Nephron progenitor cell (in vitro differentiated cells): ENCODE results near the gene KIF7.
A peak's percentile ranks its signal among the peaks of the same experiment; 100 is the strongest.

ENCODE experiments used
- DNase-seq: peaks from one replicate; pipeline ENCODE4 v3.0.0; 2021
- H3K27ac Mint-ChIP-seq: 2 replicates; pipeline ENCODE4 v1.8.0; 2021; ENCODE audit warnings: mild to moderate bottlenecking, moderate library complexity, mixed read lengths
- H3K27me3 Mint-ChIP-seq: 2 replicates; pipeline ENCODE4 v1.8.0; 2021; ENCODE audit warnings: mild to moderate bottlenecking, low read depth, mixed read lengths; ENCODE audit not compliant: poor library complexity
- H3K36me3 Mint-ChIP-seq: 2 replicates; pipeline ENCODE4 v1.8.0; 2021; ENCODE audit warnings: low read depth, mixed read lengths
- H3K4me1 Mint-ChIP-seq: 2 replicates; pipeline ENCODE4 v1.8.0; 2021; ENCODE audit warnings: mixed read lengths
- H3K4me3 Mint-ChIP-seq: 2 replicates; pipeline ENCODE4 v1.8.0; 2021; ENCODE audit warnings: mild to moderate bottlenecking, moderate library complexity, mixed read lengths
- H3K9me3 Mint-ChIP-seq: 2 replicates; pipeline ENCODE4 v1.8.0; 2021; ENCODE audit warnings: mild to moderate bottlenecking, moderate library complexity, mixed read lengths
- CTCF ChIP-seq: fragments of 200-600 bp; sonication (generic); IDR thresholded peaks from 2 replicates; pipeline ENCODE4 v1.5.0; 2021; ENCODE audit warnings: antibody characterized with exemption

The KIF7 gene

GRCh38 chr15:89679212-89679611 lies 23.9 kb upstream of the KIF7 start, which contains the start of gene PLIN1:
PLIN1 (minus strand) TSS chr15:89679367; CDS start chr15:89677489, 1,878 bp downstream.
- no peaks in the 10 kb centered on the region for H3K9me3 Mint-ChIP-seq
- H3K27me3 Mint-ChIP-seq = peaks cover 35% of the 10 kb centered on the region
- peak within 1 kb of the TSS; percentile 37 for H3K27ac Mint-ChIP-seq
- peaks cover 8% of the 10 kb centered on the region for H3K36me3 Mint-ChIP-seq
- H3K4me1 Mint-ChIP-seq = peaks cover 23% of the 10 kb centered on the region
- DNase-seq = no peak
- no peak for TF ChIP-seq CTCF
- H3K4me3 Mint-ChIP-seq = no peak within 1 kb of the TSS

- H3K36me3 Mint-ChIP-seq = no peaks in the 10 kb centered on the region
- H3K4me1 Mint-ChIP-seq = peaks cover 32% of the 10 kb centered on the region
- H3K4me3 Mint-ChIP-seq = no peak overlapping the region
- H3K27me3 Mint-ChIP-seq = peaks cover 32% of the 10 kb centered on the region
- H3K9me3 Mint-ChIP-seq = no peaks in the 10 kb centered on the region
- no peak for DNase-seq
- TF ChIP-seq CTCF = no peak
- H3K27ac Mint-ChIP-seq = no peak overlapping the region
Observed at GRCh38 chr15:89677381-89677780, 22.1 kb upstream of the KIF7 start.

- no peaks in the 10 kb centered on the region for H3K9me3 Mint-ChIP-seq
- peaks cover 30% of the 10 kb centered on the region for H3K4me1 Mint-ChIP-seq
- TF ChIP-seq CTCF = no peak
- no peak for DNase-seq
- peaks cover 25% of the 10 kb centered on the region for H3K27me3 Mint-ChIP-seq
- no peaks in the 10 kb centered on the region for H3K36me3 Mint-ChIP-seq
- no peak overlapping the region for H3K4me3 Mint-ChIP-seq
- H3K27ac Mint-ChIP-seq = no peak overlapping the region
Observed at GRCh38 chr15:89675606-89676005, 20.3 kb upstream of the KIF7 start.

GRCh38 chr15:89674526-89674925 lies 19.3 kb upstream of the KIF7 start:
- H3K27me3 Mint-ChIP-seq = peaks cover 31% of the 10 kb centered on the region
- TF ChIP-seq CTCF = no peak
- no peak for DNase-seq
- H3K9me3 Mint-ChIP-seq = no peaks in the 10 kb centered on the region
- H3K4me3 Mint-ChIP-seq = no peak overlapping the region
- no peaks in the 10 kb centered on the region for H3K36me3 Mint-ChIP-seq
- H3K27ac Mint-ChIP-seq = no peak overlapping the region
- peaks cover 19% of the 10 kb centered on the region for H3K4me1 Mint-ChIP-seq

GRCh38 chr15:89673165-89673512 lies 17.9 kb upstream of the KIF7 start:
- Mint-ChIP-seq H3K4me3 (no peak overlapping the region), H3K27ac (no peak overlapping the region), H3K4me1 (peaks cover 8% of the 10 kb centered on the region), H3K9me3 (no peaks in the 10 kb centered on the region), H3K36me3 (no peaks in the 10 kb centered on the region), H3K27me3 (peaks cover 29% of the 10 kb centered on the region)
- TF ChIP-seq CTCF = peak; percentile 71
- peak; percentile 71 for DNase-seq

- H3K4me3 Mint-ChIP-seq = no peak overlapping the region
- H3K9me3 Mint-ChIP-seq = no peaks in the 10 kb centered on the region
- no peaks in the 10 kb centered on the region for H3K36me3 Mint-ChIP-seq
- H3K27me3 Mint-ChIP-seq = peaks cover 27% of the 10 kb centered on the region
- TF ChIP-seq CTCF = no peak
- no peak for DNase-seq
- H3K4me1 Mint-ChIP-seq = peaks cover 8% of the 10 kb centered on the region
- H3K27ac Mint-ChIP-seq = no peak overlapping the region
Observed at GRCh38 chr15:89672221-89673164, 17.2 kb upstream of the KIF7 start.
